SHP77 treated with DMSO at 0.1 percent for 48 hours (cell line): Measurements from ENCODE around the gene GNAQ.
"Not testable (repeated sequence)": the region's sequence is repeated elsewhere in the genome, so short reads cannot be mapped to it uniquely, and the experiment has no call there.

Experiments
- DNase-seq: peaks from one replicate; lab custom pipeline; 2025; lab: John Stamatoyannopoulos, UW

The GNAQ gene

GRCh38 chr9:77731008-77731698 lies 300.5 kb downstream of the GNAQ start:
- no peak for DNase-seq

GRCh38 chr9:77729177-77729576 lies 302.4 kb downstream of the GNAQ start:
- no peak for DNase-seq

DNA sequence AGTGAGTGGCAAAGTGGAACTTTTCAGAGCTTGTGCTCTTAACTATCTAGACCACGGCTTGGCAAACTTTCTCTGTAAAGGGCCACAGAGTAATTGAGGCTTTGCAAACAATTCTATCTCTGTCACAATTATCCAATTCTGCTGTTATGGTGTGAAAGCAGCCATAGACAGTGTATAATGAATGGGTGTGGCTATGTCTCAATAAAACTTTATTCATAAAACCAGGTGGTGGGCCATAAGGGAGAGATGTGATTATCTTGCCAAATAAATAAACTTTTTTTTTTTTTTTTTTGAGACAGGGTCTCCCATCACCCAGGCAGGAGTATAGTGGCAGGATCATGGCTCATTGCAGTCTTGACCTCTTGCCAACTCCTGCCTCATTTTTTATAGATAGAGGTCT lies 304.8 kb downstream of the GNAQ start:
- no peak for DNase-seq

GRCh38 chr9:77726289-77726688 lies 305.3 kb downstream of the GNAQ start:
- DNase-seq = no peak

DNA sequence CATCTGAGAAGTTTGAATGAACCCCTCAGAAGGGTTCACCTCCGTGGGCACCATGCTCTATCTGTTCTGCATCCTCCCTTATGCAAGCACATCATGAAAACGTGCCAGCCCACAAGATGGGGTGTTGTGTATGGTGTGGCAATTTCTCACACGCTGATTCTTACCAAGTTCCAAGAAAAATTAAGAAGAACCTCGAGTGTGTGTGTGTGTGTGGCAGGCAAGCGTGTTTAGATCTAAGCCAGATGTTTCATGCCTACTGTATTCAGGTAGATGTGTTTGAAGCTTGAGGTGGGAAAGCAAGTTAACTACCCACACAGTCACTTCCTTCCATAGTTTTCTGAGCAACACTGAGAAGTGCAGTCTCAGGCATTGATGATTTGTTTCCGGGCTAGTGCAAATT lies 305.8 kb downstream of the GNAQ start:
- DNase-seq = no peak

GRCh38 chr9:77725046-77725694 lies 306.4 kb downstream of the GNAQ start:
- DNase-seq = no peak

GRCh38 chr9:77721156-77721555 lies 310.5 kb downstream of the GNAQ start:
- DNase-seq = not testable (repeated sequence)

DNA sequence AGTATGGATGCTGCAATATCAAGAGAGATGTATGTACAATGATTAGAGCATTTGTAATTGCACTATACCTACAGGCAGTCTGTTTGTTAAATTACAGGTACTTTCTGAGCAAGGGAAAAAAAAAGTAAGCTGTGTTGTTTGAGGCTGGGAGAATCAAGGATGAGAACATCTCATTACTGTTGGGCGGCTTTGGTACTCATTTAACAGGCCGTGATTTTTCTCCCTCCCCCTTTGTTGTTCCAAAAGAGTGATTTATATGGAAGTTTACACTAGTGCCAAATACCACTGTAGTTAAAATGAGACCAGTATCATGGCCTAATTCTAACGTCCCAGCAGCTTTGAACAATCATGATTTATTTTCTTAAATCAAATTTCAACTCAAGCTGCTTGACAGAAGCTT lies 312.3 kb downstream of the GNAQ start:
- DNase-seq = no peak

DNA sequence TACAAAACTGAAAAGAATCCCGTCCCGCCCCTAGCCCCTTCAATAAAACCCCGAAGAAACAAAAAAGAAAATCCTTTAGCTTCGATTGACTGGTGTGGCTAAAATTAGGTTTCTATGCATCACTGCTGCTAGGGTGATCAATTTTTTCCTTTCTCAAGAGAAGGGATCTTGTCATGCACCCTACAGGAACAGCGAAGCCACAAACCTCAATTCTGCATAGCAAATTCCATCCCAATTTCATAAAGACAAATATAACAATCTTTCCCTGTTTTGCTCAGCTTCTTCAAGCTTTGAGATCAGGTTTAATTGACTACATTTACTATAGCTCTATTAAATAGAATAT lies 313.3 kb downstream of the GNAQ start:
- DNase-seq = not testable (repeated sequence)

DNA sequence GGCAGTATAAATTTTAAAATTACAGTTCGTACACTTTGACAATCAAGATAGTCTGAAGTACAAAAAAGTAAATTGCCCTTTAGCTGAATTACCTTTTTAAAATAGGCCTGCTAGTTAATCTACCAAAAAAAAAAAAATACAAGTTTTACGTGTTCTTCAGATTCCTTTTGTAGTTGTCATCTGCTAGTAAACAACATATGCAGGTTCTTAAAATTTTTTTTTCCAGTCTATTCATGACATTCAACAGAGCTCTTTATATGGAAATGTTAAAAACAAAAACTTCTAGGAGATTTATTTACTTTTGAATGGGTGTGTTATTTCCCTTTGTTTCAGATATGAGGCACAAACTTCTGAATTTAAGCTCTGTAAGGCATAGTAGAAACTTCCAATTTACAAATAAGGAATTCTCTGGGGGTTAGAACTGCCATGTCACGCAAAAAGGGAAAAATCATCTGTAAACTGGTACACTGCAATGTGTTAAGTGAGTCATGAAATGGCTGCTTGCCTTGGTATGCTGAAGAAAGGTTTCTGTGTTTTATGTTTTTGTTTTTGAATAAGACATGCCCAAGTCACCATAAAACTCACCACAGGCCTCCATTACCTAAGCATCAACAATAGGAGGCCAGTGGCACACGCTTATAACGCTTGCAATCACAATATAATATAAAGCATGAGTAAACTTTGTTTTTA lies 313.9 kb downstream of the GNAQ start:
- not testable (repeated sequence) for DNase-seq

- DNase-seq = no peak
Observed at GRCh38 chr9:77714077-77714549, 317.5 kb downstream of the GNAQ start.

DNA sequence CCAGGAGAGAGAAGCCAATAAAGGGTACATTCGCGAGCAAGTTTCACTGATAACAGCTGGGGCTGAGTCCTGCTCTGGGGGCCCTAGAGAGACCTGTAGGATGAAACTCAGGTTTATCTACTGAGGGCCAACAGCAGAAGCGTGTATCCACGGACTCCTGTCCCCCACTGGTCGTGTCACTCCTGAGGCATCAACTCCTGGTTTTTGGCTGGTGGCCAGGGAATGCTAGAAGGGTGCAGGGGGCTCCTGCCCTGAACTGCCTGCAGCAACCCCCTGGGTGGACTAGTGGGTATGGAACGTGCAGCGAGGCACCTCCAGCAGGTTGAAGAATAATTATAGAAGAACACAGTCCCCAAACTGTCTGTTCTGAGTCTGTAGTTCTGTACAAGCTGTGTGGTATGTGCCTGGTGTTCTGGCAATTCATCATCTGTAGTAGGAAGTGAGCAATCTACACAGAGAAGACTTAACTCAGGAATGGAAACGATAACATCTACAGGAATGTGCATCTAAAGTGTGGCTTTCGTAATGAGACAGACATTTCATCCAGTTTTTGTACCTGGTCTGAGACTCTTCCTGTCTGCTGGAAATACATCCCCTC lies 319.0 kb downstream of the GNAQ start:
- no peak for DNase-seq

GRCh38 chr9:77710965-77711648 lies 320.5 kb downstream of the GNAQ start:
- no peak for DNase-seq

- DNase-seq = no peak
Observed at GRCh38 chr9:77710316-77710715, 321.3 kb downstream of the GNAQ start.

DNA sequence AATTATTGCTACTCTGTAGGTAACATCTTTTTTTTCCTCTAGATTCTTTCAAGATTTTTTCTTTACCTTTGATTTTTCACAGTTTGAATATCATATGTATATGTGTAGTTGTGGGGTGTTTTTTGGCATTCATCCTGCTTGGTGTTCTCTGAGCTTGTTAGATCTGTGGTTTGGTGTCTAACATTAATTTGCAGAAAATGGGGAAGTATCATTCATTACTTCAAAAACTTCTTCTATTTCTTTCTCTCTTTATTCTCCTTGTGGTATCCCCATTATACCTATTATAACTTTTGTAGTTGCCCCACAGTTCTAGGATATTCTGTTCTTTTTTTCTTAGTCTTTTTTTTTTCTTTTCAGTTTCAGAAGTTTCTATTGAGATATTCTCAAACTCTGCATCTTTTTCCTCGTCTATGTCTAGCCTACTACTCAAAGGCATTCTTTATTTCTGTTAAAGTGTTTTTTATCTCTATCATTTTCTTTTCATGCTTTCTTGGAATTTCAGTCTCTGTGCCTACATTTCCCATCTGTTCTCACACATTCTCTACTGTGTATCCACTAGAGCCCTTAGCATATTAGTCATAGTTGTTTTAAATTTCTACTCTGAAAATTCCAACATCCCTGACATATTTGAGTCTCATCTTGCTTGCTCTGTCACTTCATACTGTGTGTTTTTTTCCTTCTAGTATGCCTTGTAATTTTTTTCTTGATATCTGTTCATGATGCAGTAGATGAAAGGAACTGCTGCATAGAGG lies 323.4 kb downstream of the GNAQ start:
- DNase-seq = no peak

- DNase-seq = no peak
Observed at GRCh38 chr9:77707383-77708063, 324.1 kb downstream of the GNAQ start.

- DNase-seq = no peak
Observed at GRCh38 chr9:77705636-77706035, 326.0 kb downstream of the GNAQ start.

GRCh38 chr9:77702521-77703390 lies 328.9 kb downstream of the GNAQ start:
- DNase-seq = not testable (repeated sequence)

DNA sequence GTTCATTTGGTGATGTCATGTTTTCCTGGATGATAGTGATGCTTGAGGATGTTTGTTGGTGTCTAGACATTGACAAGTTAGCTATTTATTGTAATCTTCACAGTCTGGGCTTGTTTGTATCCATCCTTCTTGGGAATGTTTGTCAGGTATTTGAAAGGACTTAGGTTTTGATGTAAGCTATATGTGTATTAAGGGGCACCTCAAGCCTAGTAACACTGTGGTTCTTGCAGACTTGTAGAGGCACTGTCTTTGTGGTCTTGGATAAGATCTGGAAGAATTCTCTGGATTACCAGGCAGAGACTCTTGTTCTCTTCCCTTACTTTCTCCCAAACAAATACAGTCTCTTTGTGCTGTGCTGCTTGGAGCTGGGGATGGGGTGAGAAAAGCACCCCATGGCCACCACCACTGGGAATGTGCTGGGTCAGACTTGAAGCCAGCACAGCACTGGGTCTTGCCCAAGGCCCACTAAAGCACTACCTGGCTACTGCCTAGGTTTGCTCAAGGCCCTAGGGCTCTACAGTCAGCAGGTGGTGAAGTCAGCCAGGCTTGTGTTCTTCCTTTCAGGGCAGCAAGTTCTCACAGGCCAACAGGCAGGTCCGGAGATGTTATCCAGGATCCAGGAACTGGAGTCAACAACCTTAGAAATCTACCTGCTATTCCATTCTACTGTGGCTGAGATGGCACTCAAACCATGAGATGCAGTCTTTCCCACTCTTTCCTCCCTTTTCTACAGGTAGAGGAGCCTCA lies 334.2 kb downstream of the GNAQ start:
- no peak for DNase-seq
